GM12878 (cell line): ENCODE results near the gene GMCL2.

Source experiments
- ATF2 ChIP-seq: IDR thresholded peaks from 2 replicates; pipeline ENCODE4 v1.6.1; 2012; ENCODE audit warnings: low read length, inconsistent platforms
- CREB1 ChIP-seq: IDR thresholded peaks from 2 replicates; pipeline ENCODE4 v1.6.1; 2012; ENCODE audit warnings: low read depth, mild to moderate bottlenecking, inconsistent platforms
- CTCF ChIP-seq, 3 experiments: IDR thresholded peaks in 2 of 3; conservative IDR thresholded peaks in 1 of 3; 2 replicates each; pipeline ENCODE4 v1.5.1; 2011; ENCODE audit warnings: low read depth in 3 of 3, low read length in 3 of 3, mild to moderate bottlenecking in 3 of 3, control low read depth in 2 of 3, moderate library complexity in 2 of 3, inconsistent platforms in 1 of 3, mixed read lengths in 1 of 3; ENCODE audit not compliant: control insufficient read depth in 2 of 3, insufficient read depth in 1 of 3; ENCODE audit errors: extremely low read depth in 1 of 3
- NFXL1 ChIP-seq: fragments of 450-650 bp; IDR thresholded peaks from 2 replicates; pipeline ENCODE4 v1.6.1; 2017; ENCODE audit warnings: antibody characterized with exemption, mild to moderate bottlenecking, borderline replicate concordance
- POLR2AphosphoS2 ChIP-seq: IDR thresholded peaks from 2 replicates; pipeline ENCODE4 v1.6.1; 2011; ENCODE audit warnings: low read depth, mild to moderate bottlenecking, low read length, improper control_type of control experiment, moderate library complexity

- TF ChIP-seq CTCF (IDR thresholded peaks at IDR 0.05 in 2 of 3, conservative IDR thresholded peaks at IDR 0.05 in 1 of 3; ENCODE audit: control insufficient read depth in 2 of 3, extremely low read depth in 1 of 3, insufficient read depth in 1 of 3, low read depth in 3 of 3, low read length in 3 of 3) (no peak), NFXL1 (no peak), CREB1 (no peak), POLR2AphosphoS2 (no peak), ATF2 (no peak)
These were observed 40.0 kb upstream of the GMCL2 start for GRCh38 chr5:178227138-178227659.
